Measurements from ENCODE around the gene SSBP4.

The SSBP4 gene

DNA sequence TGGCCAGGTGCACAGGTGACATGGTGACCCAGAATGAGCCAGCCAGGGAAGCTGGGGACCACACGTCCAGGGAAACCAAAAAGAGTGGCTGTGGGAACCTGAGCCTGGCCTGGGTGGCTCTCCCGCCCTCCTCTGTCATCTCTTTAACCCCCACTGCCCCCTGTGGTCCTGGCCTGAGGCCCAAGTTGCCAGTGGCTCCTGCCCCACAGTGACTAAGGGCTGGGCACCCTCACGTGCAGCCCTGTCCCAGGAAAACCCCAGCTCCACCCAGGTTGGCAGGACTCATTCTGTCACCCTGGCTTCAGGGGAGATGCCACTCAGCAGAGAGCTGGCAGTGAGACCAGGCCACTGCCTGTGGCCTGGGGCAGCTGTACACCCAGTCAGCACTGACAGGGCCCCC is 49.3 kb downstream of the SSBP4 start:
- DNase-seq (ENCODE audit: low read depth, low spot score): no peak

GRCh38 chr19:18469069-18469846 is 50.1 kb downstream of the SSBP4 start:
- DNase-seq (ENCODE audit: low read depth, low spot score): peak; percentile 20

- DNase-seq (ENCODE audit: low read depth, low spot score): no peak
Measured at GRCh38 chr19:18470787-18471186, 51.6 kb downstream of the SSBP4 start.

DNA sequence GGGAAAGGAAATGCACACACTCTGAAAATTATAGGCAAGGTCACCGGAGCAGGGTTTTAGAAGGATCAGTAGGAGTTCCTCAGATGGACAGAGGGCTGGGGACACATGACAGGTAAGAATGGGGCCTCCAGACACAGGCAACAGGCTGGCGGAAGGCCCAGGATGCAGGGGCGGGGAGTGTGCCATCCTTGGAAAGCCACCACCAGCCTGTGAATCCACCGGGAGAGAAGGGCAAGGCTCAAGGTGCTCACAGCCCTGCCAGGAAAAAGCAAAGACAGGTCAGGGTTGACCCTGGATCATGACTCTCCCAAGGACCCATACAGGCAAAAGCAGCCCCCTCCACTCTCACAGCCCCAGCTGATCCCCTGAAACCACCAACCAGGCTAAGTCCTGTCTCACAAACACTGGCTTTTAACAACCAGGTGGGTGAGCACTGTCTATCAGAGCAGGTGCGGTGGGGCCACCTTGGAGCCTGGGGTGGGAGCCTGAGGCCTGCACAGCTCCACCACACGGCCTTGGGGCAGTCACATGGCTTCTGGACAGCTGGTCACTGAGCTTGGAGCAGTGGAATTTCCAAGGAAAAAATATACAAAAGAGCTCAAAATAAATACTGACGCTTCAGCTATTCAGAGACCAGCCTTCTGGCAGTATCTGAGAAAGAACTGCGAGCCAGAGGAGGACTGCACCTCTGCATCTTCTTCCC is 54.0 kb downstream of the SSBP4 start:
- DNase-seq (ENCODE audit: low read depth, low spot score): no peak

DNA sequence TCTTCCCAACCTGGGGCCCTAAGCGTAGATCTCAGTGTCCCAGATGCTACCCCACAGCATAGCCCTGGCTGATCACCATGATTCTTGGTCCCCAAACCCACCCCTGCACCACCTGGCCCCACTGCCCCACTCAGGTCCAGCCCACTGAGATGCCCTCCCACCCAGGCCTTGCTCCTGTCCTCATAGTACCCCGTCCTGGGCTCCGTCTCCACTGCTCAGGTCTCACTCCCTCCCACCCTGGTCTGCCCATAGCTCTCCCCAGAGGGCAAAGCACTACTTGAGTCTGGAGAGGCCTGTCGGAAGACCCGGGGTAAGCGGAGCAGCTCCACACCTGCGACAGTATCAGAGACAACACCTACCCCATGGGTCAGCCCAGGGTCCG is 54.5 kb downstream of the SSBP4 start:
- DNase-seq (ENCODE audit: low read depth, low spot score): no peak

DNA sequence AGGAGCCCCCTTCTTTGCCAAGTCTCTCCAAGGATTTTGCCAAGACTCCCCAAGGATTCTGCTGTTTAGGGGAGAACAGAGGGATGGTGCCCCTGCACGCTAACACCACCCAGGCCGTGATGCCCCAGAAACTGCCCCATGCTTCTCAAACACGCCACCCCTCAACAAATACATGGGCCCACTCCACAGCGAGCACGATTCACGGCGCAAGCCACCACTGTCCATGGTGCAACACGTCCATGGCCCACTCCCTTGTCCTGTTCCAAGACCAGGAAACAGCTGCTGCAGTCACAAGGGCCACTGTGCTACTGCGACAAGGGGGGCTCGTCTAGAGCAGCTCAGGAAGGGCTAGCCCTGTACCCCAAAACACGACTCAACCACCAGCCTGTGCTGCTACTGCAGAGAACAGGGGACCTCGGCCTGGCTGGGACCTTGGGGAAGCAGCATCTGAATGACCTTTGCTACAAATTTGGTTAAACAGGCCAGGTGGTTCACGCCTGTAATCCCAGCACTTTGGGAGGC is 55.2 kb downstream of the SSBP4 start:
- no peak for DNase-seq (ENCODE audit: low read depth, low spot score)

GRCh38 chr19:18475004-18475453 is 55.8 kb downstream of the SSBP4 start:
- DNase-seq (ENCODE audit: low read depth, low spot score): no peak

DNA sequence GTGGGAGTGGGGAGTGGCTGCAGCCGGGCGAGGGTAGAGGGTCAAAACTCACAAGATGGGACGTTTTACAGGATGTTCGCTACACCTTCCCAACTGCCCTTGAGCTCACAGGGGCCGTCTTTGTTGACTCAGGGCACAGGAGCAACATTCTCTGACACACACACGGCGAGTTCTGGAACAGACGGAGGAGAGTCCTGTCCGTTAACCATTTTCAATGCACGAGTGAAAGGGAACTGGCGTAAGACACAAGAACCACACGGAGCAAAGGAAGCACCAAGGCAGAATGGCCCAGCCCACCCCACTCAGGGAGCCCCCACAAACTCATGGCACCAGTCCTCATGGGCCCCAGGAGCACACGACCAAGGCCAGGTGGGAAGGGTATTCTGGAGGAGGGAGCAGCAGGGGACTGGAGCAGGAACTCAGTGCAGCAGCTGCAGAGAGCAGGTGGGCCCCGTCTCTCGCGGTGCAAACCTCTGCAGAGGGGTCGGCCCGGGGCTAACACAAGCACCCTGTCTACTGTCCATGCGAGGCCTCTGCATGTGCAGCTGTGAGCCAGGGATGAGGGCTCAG is 56.6 kb downstream of the SSBP4 start:
- no peak for DNase-seq (ENCODE audit: low read depth, low spot score)

DNA sequence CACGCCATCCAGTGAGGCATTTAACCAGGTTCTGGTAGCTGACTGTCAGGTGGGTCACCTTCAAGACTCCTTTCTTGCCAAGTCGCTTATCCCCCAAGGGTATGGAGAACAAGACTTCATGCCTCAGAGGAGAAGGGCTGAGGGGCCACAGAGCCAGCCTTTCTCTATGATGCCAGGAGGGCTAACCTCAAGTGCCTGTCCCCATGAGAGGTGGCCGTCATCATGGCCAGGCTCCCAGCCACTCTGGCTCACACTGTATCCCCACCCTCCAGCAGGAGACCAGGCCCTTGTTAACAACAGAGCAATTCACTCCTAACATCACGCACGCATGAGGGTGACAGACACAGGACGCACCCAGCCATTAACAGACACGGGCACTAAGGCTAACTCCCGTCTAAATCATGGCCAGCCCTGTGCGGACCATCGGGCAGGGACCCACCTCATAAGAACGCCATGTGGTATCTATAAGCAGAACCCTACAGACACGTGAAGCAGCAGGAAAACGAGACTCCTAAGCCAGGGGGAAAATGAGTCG is 57.4 kb downstream of the SSBP4 start:
- no peak for DNase-seq (ENCODE audit: low read depth, low spot score)

GRCh38 chr19:18477042-18477779 is 58.0 kb downstream of the SSBP4 start:
- no peak for DNase-seq (ENCODE audit: low read depth, low spot score)

GRCh38 chr19:18477974-18478373 is 58.8 kb downstream of the SSBP4 start:
- no peak for DNase-seq (ENCODE audit: low read depth, low spot score)

- peak; percentile 3 for DNase-seq (ENCODE audit: low read depth, low spot score)
Measured at GRCh38 chr19:18478545-18479311, 59.5 kb downstream of the SSBP4 start.

DNA sequence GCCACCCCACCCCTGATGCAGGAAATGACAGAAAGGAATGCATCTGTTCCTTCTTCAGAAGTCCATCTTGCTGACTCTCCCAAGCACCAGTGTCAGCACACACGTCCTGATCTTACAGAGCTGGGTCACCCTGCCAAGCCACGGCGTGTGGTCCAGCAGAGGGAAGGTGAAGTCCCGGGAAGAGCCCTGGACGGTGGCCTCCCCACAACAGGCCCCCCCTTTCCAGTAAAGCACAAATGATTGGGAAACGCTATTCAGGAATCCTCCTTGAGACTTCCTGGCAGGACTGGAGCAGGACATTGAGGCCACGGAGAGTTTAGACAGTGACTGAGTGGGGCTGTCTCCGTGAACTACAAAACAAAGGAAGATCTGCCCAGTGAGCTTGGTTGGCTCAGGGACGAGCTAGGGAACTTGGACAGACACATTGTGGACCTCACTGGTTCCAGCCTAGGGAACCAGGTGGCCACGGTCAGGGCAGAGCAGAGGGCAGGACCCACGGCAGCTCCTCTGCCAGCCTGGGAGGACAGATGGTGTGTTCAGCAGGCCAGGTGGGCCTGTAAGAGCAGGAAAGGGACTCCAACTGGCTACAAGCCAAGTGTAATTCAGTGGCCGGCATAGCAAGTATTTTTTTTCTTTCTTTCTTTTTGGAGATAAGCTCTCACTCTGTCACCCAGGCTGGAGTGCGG is 61.0 kb downstream of the SSBP4 start:
- DNase-seq (ENCODE audit: low read depth, low spot score): no peak

DNA sequence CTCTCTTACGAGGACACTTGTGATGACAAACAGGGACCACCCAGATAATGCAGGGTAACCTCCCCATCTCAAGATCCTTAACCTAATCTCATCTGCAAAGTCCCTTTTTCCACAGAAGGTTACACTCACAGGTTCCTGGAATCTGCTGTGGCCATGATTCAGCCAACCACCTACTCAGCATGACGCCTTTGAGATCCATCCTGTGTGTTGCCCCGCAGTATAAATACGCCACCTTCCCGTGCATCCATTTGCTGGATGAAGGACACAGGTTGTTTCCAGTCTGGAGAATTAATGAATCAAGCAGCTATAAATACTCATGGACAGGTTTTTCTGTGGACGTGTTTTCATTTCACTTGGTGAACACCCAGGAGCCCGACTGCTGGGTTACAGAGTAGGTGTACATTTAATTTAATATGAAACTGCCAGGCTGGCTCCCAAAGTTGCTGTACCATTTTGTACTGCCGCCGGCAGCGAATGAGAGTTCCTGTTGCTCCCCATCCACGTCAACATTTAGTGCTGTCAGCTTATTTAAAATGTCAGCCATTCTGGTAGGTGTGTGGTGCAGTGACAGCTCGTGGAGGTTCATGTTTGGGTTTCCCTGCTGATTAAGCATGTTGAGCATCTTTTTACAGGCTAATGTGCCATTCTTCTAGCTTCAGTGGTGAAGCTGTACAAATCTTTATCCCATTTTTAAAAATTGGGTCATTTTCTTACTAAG is 62.5 kb downstream of the SSBP4 start:
- no peak for DNase-seq (ENCODE audit: low read depth, low spot score)

- DNase-seq (ENCODE audit: low read depth, low spot score): no peak
Measured at GRCh38 chr19:18483119-18483890, 64.1 kb downstream of the SSBP4 start.

All from activated naive CD8-positive, alpha-beta T cell treated with anti-CD3 and anti-CD28 coated beads, Interleukin-2, amount 50 U/mL, for 16 hours (primary cell).